Measurements from ENCODE around the gene ZNF418.
"Not testable (repeated sequence)": the region's sequence is repeated elsewhere in the genome, so short reads cannot be mapped to it uniquely, and the experiment has no call there.

ZNF418 gene

GRCh38 chr19:57934820-57935665 lies at the start of gene ZNF418:
ZNF418 (minus strand) TSS chr19:57935402; CDS start chr19:57933822, 1,580 bp downstream.
- peak; percentile 55 for DNase-seq

- no peak for DNase-seq
These were observed 43.5 kb upstream of the ZNF418 start for GRCh38 chr19:57978586-57979289.

GRCh38 chr19:57974434-57974833 lies 39.2 kb upstream of the ZNF418 start, which contains the start of gene C19orf18:
C19orf18 (minus strand) TSS chr19:57974534; CDS start chr19:57974432, 102 bp downstream.
- no peak for DNase-seq

DNA sequence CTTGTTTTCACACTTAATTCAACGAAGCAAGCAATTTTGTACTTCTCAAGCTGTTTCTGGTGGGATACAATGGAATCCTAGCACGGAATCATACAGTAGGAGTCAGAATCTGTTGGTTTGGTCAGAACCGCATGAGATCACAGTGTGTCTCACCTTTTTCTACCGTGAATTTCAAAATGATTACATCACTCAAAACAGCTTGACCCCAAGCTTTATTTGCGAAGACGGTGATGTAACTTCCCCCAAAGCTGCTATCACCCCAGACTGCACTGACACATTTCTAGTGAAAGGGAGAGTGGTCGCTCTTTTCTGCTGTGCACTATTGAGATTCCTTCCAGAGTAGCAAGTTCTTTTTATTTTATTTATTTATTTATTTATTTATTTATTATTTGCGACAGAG lies 29.6 kb upstream of the ZNF418 start:
- DNase-seq = no peak

GRCh38 chr19:57961785-57962184 lies 26.6 kb upstream of the ZNF418 start:
- no peak for DNase-seq

DNA sequence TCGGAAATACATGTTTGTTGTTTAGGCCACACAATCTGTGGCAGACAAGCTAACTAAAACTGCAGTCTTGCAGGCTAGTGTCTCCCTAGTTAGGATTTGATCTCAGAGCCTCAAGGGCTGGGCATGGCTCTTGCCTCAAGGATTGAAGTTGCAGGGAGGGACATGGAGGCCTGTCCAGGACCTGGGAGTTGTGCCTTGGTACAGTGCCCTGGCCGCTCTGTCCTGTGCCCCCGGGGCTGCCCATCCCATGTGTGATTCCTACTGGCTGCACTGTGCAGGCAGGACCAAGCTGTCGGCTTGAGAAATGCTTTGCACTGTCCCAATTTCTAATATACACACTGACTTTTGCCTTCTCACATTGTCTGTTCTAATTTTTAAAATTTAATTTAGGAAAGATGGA lies 19.8 kb upstream of the ZNF418 start:
- DNase-seq = no peak

GRCh38 chr19:57949702-57950101 lies 14.5 kb upstream of the ZNF418 start:
- DNase-seq = no peak

GRCh38 chr19:57949296-57949695 lies 14.1 kb upstream of the ZNF418 start:
- no peak for DNase-seq

- peak; percentile 93 for DNase-seq
These were observed 12.4 kb upstream of the ZNF418 start, which contains the start of gene ZNF256 for GRCh38 chr19:57947419-57948134. ZNF256 (minus strand) TSS chr19:57947706; CDS start chr19:57947474, 232 bp downstream.

GRCh38 chr19:57947088-57947418 lies 11.9 kb upstream of the ZNF418 start:
- DNase-seq = no peak

GRCh38 chr19:57946316-57946715 lies 11.1 kb upstream of the ZNF418 start:
- DNase-seq = no peak

DNA sequence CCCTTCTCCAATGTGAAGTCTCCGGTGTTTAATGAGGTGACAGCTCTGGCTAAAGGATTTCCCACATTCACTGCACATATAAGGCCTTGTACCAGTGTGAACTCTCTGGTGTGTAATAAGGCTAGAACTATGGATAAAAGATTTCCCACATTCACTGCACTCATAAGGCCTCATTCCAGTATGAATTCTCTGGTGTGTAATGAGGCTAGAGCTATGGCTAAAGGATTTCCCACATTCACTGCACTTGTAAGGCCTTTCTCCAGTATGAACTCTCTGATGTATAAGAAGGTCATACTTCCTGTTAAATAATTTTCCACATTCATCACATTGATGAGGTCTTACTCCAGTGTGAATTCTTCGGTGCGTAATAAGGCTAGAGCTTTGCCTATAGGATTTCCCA lies 6.4 kb upstream of the ZNF418 start:
- no peak for DNase-seq

- no peak for DNase-seq
These were observed 529 bp upstream of the ZNF418 start for GRCh38 chr19:57935731-57936130.

- no peak for DNase-seq
These were observed 7.6 kb downstream of the ZNF418 start for GRCh38 chr19:57927587-57927986.

DNA sequence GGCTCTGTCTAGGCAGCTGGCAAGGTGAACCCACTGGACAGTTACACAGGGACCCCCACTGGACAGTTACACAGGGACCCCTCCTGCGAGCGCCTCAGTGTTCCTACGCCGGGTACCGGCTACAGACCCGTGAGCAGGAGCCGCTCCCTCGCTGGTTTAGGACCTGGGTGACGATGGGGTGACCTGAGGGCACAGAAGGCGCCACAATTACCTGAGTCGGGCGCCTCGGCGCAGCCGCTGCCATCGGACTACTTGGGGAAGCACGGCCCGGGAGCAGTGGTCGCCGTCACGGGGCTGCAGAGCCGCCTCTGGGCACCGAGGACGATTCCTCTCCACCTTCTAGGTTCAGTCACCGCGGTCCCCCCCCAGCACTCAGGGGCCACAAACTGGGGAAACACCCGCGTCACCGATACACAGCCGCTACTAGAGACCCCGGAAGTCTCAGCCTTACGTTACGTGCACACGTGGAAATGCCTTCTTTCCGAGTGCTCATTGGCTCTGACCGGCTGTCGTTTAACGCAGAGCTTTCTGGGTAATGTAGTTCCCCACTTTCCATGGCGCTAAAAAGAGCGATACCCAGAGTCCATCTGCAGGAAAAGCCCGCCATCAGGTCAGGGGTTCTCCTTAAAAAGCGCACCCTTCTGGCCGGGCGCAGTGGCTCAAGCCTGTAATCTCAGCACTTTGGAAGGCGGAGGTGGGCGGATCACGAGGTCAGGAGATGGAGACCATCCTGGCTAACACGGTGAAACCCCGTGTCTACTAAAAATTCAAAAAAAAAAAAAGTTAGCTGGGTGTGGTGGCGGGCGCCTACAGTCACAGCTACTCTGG lies 18.8 kb downstream of the ZNF418 start, which contains the start of gene ZNF417:
TSS of gene ZNF417 (minus strand) at position 425 of the 828 bp plus-strand sequence. CDS start at position 244, 181 bp downstream.
- peak; percentile 94 for DNase-seq

GRCh38 chr19:57914531-57914930 lies 20.7 kb downstream of the ZNF418 start:
- DNase-seq = no peak

DNA sequence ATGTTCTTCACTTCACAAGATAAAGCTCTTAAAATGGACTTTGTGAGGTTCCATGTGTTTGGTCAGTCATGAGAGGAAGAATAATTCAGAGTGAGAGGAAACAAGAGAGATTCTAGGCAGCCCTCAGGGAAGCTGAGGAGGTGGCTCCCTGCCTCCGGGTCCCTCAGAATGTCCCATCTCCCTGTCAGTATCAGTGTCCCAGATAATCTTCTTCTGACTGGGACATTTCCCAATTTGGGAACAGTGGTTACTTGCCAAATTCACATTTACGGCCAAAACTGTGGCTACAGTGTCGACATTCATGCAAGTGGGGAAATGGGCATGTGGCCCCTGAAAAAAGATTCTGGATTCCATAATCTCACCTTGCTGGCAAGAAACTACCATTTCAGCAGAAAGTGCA lies 27.8 kb downstream of the ZNF418 start:
- no peak for DNase-seq

GRCh38 chr19:57905258-57905657 lies 29.9 kb downstream of the ZNF418 start:
- no peak for DNase-seq

DNA sequence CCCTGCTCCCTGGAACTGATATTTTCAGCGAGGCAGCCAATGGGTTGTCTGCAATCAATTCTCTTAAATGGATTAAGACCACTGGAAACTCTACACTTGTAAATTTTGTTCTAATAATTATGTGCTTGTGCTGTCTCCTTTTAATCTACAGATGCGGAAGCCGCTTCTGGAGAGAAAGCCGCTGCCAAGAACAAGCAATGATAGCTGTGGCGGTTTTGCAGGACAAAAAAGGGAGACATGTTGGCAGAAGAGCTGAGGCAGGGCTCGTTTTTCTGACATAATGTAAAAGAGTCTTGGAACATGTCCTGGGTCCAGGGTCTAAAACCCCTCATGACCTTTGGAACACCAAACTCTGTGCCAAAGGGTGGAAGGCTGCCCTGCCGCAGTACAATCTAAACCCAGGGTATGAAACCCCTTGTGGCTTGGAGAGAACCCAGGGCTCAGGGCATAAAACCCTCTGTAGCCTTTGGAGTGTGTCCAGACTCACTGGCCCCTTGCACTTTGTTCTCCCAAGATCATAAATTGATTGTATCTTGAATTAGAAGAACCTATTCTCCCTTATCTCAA lies 31.5 kb downstream of the ZNF418 start:
- DNase-seq = no peak

DNA sequence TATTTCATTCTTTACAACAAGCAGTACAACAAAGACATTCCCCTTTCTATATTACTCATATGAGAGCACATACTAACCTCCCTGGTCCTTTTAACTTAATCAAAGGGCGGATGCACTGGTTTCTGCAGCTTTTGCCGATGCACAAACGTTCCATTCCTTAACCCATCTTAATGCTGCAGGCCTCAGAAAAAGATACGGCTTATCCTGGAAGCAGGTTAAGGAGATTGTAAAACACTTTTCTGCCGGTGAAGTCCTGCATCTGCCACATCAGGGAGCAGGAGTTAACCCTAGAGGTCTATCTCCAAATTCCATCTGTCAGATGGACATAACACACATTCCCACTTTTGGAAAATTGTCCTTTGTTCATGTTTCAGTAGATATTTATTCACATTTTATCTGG lies 34.9 kb downstream of the ZNF418 start:
- DNase-seq = no peak

DNA sequence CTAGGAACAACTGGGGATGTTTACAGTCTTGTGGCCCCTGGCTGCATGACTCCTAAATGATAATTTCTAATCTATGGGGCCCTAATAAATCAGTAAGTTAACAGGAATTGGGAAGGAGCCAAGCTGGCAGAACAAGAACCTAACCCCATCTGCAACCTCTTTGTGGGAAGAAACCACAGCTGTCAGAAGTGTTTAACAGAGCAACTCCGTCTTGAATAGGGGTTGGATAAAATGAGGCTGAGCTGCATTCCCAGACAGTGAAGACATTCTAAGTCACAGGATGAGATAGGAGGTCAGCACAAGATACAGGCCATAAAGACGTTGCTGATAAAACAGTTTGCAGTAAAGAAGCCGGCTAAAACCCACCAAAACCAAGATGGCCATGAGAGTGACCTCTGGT lies 44.5 kb downstream of the ZNF418 start:
- not testable (repeated sequence) for DNase-seq
